CD4-positive, alpha-beta T cell treated with Interleukin-6 at 100 ng/mL for 8 hours (primary cell): ENCODE measurements around the gene FHAD1.

Experiments used
- DNase-seq: peaks from one replicate; pipeline ENCODE4 v3.0.0-alpha.2; 2020; ENCODE audit warnings: mixed read lengths, low spot score

The FHAD1 gene

GRCh38 chr1:15248216-15248615, 1.2 kb downstream of the FHAD1 start:
- DNase-seq: no peak

DNA sequence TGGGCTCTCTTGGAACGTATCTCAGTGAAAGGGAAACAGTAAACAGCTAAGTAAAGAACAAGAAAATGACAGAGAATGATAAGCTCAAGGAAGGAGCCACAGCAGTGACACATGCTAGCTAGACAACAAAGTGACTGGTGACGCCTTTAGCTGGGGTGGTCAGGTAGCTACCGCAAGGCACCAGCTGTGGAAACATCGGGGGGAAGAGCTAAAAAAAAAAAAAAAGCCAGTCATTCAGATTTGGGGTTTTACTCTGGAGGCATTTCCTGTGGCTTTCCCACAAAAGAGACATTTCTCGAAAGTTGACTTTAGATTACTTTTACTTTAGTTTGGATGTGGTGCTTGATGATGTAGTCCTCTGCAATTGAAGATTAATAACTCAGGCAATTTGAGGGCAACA, 2.1 kb downstream of the FHAD1 start:
- DNase-seq: peak; percentile 22

- DNase-seq: no peak
These were observed 5.1 kb downstream of the FHAD1 start for GRCh38 chr1:15251857-15252835.

- no peak for DNase-seq
These were observed 7.5 kb downstream of the FHAD1 start for GRCh38 chr1:15254559-15254958.

GRCh38 chr1:15255582-15256149, 8.6 kb downstream of the FHAD1 start:
- no peak for DNase-seq

DNA sequence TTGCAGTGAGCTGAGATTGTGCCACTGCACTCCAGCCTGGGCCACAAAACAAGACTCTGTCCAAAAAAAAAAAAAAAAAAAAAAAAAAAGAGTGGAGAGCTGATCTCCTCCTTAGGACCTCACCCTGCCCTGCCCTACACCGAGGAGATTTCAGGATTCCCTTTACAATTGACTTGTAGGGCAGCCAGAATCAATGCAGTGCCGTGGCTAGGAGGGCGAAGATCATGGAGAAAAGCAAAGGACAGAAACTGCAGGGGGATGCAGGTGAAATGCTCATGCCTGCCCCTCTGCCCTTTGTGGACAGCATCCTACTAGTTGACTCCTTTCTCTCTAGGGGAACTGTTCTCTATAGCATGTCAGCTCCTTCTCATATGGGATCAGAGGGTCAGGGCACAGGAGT, 9.6 kb downstream of the FHAD1 start:
- no peak for DNase-seq

DNA sequence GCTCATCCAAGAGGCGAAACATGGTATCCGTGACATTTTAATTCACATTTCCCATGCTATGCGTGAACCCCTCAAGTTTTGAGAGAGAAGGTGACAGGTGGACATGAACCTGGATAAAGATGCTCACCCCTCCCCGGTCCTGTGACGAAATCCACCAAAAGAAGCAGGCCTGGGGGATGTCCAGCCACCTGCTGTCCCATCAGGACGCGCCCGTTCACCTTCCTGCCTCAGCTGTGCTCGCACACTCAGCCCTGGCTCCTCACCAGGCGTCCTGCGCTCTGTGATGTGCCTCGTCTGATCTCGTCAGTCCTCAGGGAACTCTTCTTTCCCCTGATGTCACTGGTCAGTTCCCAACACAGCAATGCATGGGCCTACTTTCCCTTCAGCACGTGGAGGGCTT, 10.3 kb downstream of the FHAD1 start:
- no peak for DNase-seq

DNA sequence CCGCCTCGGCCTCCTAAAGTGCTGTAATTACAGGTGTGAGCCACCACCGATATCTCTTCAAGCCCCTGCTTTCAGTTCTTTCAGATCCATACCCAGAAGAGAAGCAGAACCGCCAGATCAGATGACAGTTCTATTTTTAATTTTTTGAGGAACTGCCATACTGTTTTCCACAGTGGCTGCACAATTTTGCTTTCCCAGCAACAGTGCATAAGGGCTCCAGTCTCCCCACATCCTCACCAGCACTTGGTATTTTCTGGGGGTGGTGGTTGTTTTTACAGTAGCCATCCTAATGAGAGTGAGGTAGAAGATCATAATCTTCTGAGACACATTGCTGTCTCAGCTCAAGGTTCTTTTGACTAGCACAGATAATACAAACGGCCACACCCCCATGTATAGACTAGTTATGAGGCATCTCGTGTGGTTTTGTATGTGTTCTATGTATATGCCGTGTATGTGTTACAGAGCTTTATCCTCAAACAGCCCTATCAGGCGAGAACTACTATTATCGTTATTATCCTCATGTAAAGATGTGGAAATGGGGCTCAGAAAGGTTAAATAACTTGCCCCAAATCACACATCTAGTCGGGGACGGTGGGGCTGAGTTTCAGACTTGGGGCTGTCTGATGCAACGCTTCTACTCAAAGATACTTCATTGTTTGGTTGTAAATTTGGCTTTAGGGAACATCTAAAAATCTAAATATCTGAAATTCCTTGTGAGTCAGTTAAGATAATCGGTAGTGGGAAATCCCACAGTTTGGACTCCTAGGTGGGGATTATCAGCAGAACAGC, 12.0 kb downstream of the FHAD1 start:
- DNase-seq: no peak

DNA sequence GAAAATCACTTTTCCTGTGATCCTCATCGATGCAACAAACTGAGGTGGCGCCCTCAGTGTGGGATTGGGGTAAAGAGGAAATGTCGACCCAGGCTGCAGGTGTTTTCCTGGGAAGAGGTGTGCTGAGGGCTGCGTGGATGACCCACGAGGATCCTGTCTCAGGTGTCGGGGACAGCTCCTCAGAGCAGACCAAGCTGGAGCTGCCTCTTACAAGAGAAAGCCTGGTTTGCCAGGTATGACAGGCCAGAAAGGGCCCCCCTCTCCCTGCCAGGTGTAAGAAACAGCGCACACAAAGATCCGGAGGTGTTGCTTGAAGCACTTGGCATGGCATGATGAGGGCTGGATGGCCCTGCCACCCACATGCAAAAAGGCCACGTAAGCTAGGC, 12.6 kb downstream of the FHAD1 start:
- DNase-seq: no peak

GRCh38 chr1:15260418-15261154, 13.6 kb downstream of the FHAD1 start:
- DNase-seq: no peak

DNA sequence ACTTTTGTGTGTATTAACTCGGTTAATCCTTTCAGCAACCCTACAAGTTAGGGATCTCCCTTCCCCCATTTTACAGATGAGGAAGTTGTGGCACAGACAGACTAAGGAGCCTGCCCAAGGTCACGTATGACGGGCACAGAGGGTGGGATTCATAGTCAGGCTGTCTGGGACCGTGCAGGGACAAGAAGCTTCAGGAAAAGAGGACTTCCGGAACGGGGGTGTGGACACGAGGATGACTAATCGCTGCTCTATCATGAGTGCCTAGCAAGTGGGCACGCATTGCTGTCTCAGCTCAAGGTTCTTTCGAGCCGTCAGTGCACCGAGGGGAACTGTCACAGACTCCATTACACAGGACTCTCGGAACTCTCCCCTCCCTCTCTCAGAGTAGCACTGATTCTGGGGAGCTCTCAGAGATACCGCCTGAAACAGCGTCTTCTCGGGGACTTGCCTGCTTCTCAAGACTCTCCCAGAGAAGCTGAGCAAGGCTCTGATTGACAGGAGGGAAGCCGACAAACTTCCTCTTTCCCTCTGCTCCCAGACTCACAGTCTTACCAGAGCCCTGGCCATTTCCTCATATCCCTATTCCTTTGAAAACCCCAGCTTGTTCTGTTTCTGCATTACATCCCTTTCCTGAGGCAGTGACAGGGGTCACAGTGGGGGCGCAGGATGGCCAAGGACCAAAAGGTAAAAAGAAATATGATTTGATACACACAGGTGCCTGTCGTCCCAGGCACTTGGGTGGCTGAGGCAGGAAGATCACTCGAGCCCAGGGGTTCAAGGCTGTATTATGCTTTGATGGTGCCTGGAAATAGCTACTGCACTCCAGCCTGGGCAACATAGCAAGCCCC, 14.4 kb downstream of the FHAD1 start:
- no peak for DNase-seq

- DNase-seq: no peak
These were observed 15.0 kb downstream of the FHAD1 start for GRCh38 chr1:15262003-15262377.

DNA sequence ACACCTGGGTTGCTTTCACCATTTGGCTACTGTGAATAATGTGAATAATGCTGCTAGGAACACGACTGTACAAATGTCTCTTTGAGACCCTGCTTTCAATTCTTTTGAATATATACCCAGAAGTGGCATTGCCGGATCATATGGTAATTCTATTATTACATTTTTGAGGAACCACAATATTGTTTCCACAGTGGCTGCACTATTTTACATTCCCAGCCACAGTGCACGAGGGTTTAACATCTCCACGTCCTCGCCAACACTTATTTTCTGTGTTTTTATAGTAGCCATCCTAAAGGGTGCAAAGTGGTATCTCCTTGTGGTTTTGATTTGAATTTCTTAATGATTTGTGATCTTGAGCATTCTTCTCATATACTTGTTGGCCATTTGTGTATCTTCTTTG, 15.7 kb downstream of the FHAD1 start:
- no peak for DNase-seq

GRCh38 chr1:15264769-15265168, 17.7 kb downstream of the FHAD1 start:
- no peak for DNase-seq

GRCh38 chr1:15271196-15271595, 24.2 kb downstream of the FHAD1 start:
- no peak for DNase-seq

DNA sequence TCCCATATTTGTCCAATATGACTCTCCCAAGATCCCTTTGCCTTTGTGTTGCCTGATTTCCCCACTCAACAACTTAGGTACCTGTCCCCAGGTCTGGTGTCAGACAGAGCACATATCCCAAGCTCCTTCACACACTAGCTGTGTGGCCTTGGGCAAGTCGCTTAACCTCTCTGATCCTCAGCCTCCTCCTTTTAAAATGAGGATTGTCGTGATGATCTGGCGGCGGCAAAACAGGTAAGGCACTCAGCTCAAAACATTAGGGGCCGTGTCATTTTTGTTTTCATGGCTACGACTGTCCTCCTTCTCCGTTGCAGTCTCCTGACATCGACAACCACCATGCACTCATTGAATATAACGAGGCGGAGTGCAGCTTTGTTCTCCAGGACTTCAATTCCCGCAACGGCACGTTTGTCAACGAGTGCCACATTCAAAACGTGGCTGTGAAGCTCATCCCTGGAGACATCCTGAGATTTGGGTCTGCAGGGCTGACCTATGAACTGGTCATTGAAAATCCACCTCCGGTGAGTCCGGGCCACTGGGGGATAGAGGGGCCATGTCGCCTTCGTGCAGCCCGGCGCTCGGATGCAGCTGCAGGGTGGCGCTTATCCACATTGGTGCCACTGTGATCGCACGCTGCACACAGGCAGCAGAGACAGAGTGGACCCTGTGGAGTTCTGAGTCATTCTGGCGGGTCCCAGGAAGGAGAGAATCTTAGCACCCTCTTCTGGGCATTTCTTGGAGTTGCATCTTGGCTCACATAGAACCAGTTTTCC, 25.2 kb downstream of the FHAD1 start:
- peak; percentile 8 for DNase-seq

DNA sequence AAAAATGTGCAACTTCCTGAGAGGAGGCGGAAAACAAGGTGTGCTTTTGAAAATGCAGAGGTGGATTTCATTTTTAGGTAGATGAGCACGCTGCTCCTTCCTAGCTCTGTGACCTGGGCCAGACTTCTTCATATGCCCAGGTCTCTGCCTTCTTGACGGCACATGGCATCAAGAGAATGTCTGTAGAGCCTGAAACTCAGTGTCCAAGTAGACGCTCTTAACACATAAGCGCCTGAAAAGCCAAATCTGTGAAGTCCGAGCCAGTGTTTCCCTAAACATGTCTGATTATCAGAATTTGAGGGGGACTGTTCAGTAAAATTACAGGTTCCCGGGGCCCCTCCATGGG, 25.7 kb downstream of the FHAD1 start:
- DNase-seq: no peak

- DNase-seq: no peak
These were observed 26.3 kb downstream of the FHAD1 start for GRCh38 chr1:15273274-15273673.

GRCh38 chr1:15275921-15276683, 29.1 kb downstream of the FHAD1 start:
- DNase-seq: no peak
